Epithelial cell of esophagus (primary cell): Measurements from ENCODE around the gene ENTHD1.
"Not testable (repeated sequence)": the region's sequence is repeated elsewhere in the genome, so short reads cannot be mapped to it uniquely, and the experiment has no call there.

ENCODE experiments used
- DNase-seq: peaks from one replicate; pipeline ENCODE4 v3.0.0; 2010; ENCODE audit warnings: low read depth
- H3K4me3 ChIP-seq: 2 replicates; pipeline ENCODE4 v1.5.1; 2011; ENCODE audit warnings: mild to moderate bottlenecking, low read length, control low read depth
- CTCF ChIP-seq: IDR thresholded peaks from 2 replicates; pipeline ENCODE4 v1.5.1; 2011; ENCODE audit warnings: low read depth, mild to moderate bottlenecking, low read length, control low read depth, inconsistent platforms; ENCODE audit not compliant: insufficient read depth; ENCODE audit errors: missing control alignments

The ENTHD1 gene

GRCh38 chr22:39744353-39744752, 149.2 kb downstream of the ENTHD1 start:
- TF ChIP-seq CTCF = no peak
- DNase-seq = no peak
- no peak overlapping the region for H3K4me3 ChIP-seq

- H3K4me3 ChIP-seq = no peak overlapping the region
- no peak for TF ChIP-seq CTCF
- no peak for DNase-seq
Measured at GRCh38 chr22:39743935-39744334, 149.6 kb downstream of the ENTHD1 start.

GRCh38 chr22:39739338-39740027, 154.1 kb downstream of the ENTHD1 start:
- DNase-seq = peak; percentile 51
- no peak for TF ChIP-seq CTCF
- H3K4me3 ChIP-seq = no peak overlapping the region

- no peak for TF ChIP-seq CTCF
- no peak overlapping the region for H3K4me3 ChIP-seq
- DNase-seq = peak; percentile 29
Measured at GRCh38 chr22:39738746-39739145, 154.8 kb downstream of the ENTHD1 start.

- DNase-seq = no peak
- H3K4me3 ChIP-seq = no peak overlapping the region
- no peak for TF ChIP-seq CTCF
Measured at GRCh38 chr22:39735776-39736175, 157.8 kb downstream of the ENTHD1 start.

- DNase-seq = no peak
- no peak overlapping the region for H3K4me3 ChIP-seq
- TF ChIP-seq CTCF = no peak
Measured at GRCh38 chr22:39734866-39735265, 158.7 kb downstream of the ENTHD1 start.

- DNase-seq, H3K4me3 ChIP-seq: not testable (repeated sequence)
Measured at GRCh38 chr22:39734046-39734445, 159.5 kb downstream of the ENTHD1 start.
